ENCODE results near the gene TRIP11.

- no peak for TF ChIP-seq EP300 (IDR thresholded peaks at IDR 0.05; ENCODE audit: borderline replicate concordance)
- TF ChIP-seq REST (IDR thresholded peaks at IDR 0.05; ENCODE audit: low read depth) = no peak
- no peak for TF ChIP-seq MAX (IDR thresholded peaks at IDR 0.05)
- no peak for TF ChIP-seq TAF1 (IDR thresholded peaks at IDR 0.05; ENCODE audit: low read depth)
- TF ChIP-seq ZBTB7A (IDR thresholded peaks at IDR 0.05; ENCODE audit: low read depth) = no peak
- no peak for TF ChIP-seq YY1 (IDR thresholded peaks at IDR 0.05; ENCODE audit: low read depth)
These were observed 110.2 kb downstream of the TRIP11 start for GRCh38 chr14:91929700-91930099.

Data from Ishikawa (cell line).